Fibroblast of skin of left biceps (primary cell): ENCODE results near the gene ZNF682.
"Not testable (repeated sequence)": the region's sequence is repeated elsewhere in the genome, so short reads cannot be mapped to it uniquely, and the experiment has no call there.

Experiments
- DNase-seq, 2 experiments: peaks; one replicate each; pipeline ENCODE4 v3.0.0-alpha.2; 2013; ENCODE audit warnings: low read depth in 2 of 2

Gene ZNF682

GRCh38 chr19:20039203-20039723 is at the start of gene ZNF682:
TSS of gene ZNF682 (minus strand) at chr19:20039505. CDS start at chr19:20039345, 160 bp downstream.
- peak; percentile 81 to 82 for DNase-seq

- not testable (repeated sequence) for DNase-seq
These were observed 43.6 kb upstream of the ZNF682 start for GRCh38 chr19:20082876-20083275.

GRCh38 chr19:20082232-20082833 is 43.0 kb upstream of the ZNF682 start:
- DNase-seq, result not testable (repeated sequence)

- DNase-seq, result no peak
These were observed 41.4 kb upstream of the ZNF682 start for GRCh38 chr19:20080656-20081055.

GRCh38 chr19:20079476-20079875 is 40.2 kb upstream of the ZNF682 start:
- no peak for DNase-seq

- DNase-seq, result no peak
These were observed 39.3 kb upstream of the ZNF682 start for GRCh38 chr19:20078581-20079031.

- DNase-seq, result peak; percentile 87 to 89
These were observed 38.6 kb upstream of the ZNF682 start, which contains the start of gene ZNF90 for GRCh38 chr19:20077791-20078463. TSS of gene ZNF90 (plus strand) at chr19:20078000. CDS start at chr19:20078133, 133 bp downstream.

GRCh38 chr19:20072936-20073335 is 33.6 kb upstream of the ZNF682 start:
- no peak for DNase-seq

GRCh38 chr19:20070691-20071090 is 31.4 kb upstream of the ZNF682 start:
- no peak for DNase-seq

- DNase-seq, result not testable (repeated sequence)
These were observed 29.3 kb upstream of the ZNF682 start for GRCh38 chr19:20068559-20068958.

- no peak for DNase-seq
These were observed 28.6 kb upstream of the ZNF682 start for GRCh38 chr19:20067943-20068342.

- DNase-seq, result no peak
These were observed 27.6 kb upstream of the ZNF682 start for GRCh38 chr19:20066861-20067260.

GRCh38 chr19:20060282-20060681 is 21.0 kb upstream of the ZNF682 start:
- DNase-seq, result no peak

GRCh38 chr19:20058738-20059137 is 19.4 kb upstream of the ZNF682 start:
- not testable (repeated sequence) for DNase-seq

- peak; percentile 94 to 95 for DNase-seq
These were observed 12.8 kb upstream of the ZNF682 start for GRCh38 chr19:20051841-20052768.

GRCh38 chr19:20045742-20046141 is 6.4 kb upstream of the ZNF682 start:
- DNase-seq, result not testable (repeated sequence)

GRCh38 chr19:20044663-20045062 is 5.4 kb upstream of the ZNF682 start:
- no peak for DNase-seq

GRCh38 chr19:20038358-20039202 is 725 bp downstream of the ZNF682 start:
- no peak for DNase-seq

GRCh38 chr19:20035935-20036334 is 3.4 kb downstream of the ZNF682 start:
- DNase-seq, result no peak

- DNase-seq, result no peak
These were observed 10.7 kb downstream of the ZNF682 start for GRCh38 chr19:20028611-20029010.

- no peak for DNase-seq
These were observed 33.6 kb downstream of the ZNF682 start for GRCh38 chr19:20005741-20006140.
